H1 (cell line): Measurements from ENCODE around the gene FMO3. TPM values are rescaled to one million over a fixed set of nuclear protein-coding genes. Genes with fewer than 3 reads are reported as not detected.

Source experiments
- CEBPB ChIP-seq: IDR thresholded peaks from 2 replicates; pipeline ENCODE4 v1.6.1; 2012; ENCODE audit warnings: low read depth, low read length
- FOSL1 ChIP-seq: IDR thresholded peaks from 2 replicates; pipeline ENCODE4 v1.6.1; 2011; ENCODE audit warnings: mild to moderate bottlenecking, low read depth, low read length, moderate library complexity; ENCODE audit not compliant: insufficient read depth
- KDM1A ChIP-seq: fragments of 200-600, 300-600 bp; sonication (generic); IDR thresholded peaks from 2 replicates; pipeline ENCODE4 v1.7.1; 2016; ENCODE audit warnings: mild to moderate bottlenecking, low read length, borderline replicate concordance
- POLR2A ChIP-seq, 2 experiments: IDR thresholded peaks; 1 replicate in 1 of 2; 2 replicates in 1 of 2; pipeline ENCODE4 v1.6.1; 2011; ENCODE audit warnings: low read depth in 2 of 2, low read length in 2 of 2, mild to moderate bottlenecking in 2 of 2; ENCODE audit errors: control extremely low read depth in 1 of 2
- RFX5 ChIP-seq: IDR thresholded peaks from 2 replicates; pipeline ENCODE4 v1.6.1; 2011; ENCODE audit warnings: low read depth, low read length, improper control_type of control experiment, borderline replicate concordance
- YY1 ChIP-seq: IDR thresholded peaks from 2 replicates; pipeline ENCODE4 v1.6.1; 2011; ENCODE audit warnings: low read depth, mild to moderate bottlenecking, low read length
- polyA plus RNA-seq, 7 experiments: library from polyadenylated mRNA; depleted of rRNA in 3 of 7; stranded (reverse) in 5 of 7; unstranded in 2 of 7; fragments of >200 nt in 5 of 7; fragments of 200-250 nt in 2 of 7; gene quantifications; 1 replicate in 5 of 7; 2 replicates in 1 of 7; 4 replicates in 1 of 7; pipeline versions ENCODE4 v1.2.1 to v1.2.3, GENCODE V29; 2011 to 2013; ENCODE audit warnings: missing spikeins in 2 of 7, mixed read lengths in 2 of 7
- total RNA-seq: library from RNA; stranded (reverse); fragmentation: NEBNext Ultra II Directional; extraction: Animal tissue kit (Norgen Biotek cat#: 25700); gene quantifications from 2 replicates; pipeline ENCODE4 v1.2.1, GENCODE V29; 2021
- TF ChIP-seq, protein P1 (sequence below): IDR thresholded peaks from 2 replicates; pipeline ENCODE4 v1.6.1; 2012; ENCODE audit warnings: inconsistent platforms
- TF ChIP-seq, protein P2 (sequence below): IDR thresholded peaks from 2 replicates; pipeline ENCODE4 v1.6.1; 2011; ENCODE audit warnings: low read length, improper control_type of control experiment

FMO3 gene
- total and polyA plus RNA-seq, 2 of the 8 experiments (the other 6 are each of a cell fraction or from before 2014, with no cell fraction given) = not detected

DNA sequence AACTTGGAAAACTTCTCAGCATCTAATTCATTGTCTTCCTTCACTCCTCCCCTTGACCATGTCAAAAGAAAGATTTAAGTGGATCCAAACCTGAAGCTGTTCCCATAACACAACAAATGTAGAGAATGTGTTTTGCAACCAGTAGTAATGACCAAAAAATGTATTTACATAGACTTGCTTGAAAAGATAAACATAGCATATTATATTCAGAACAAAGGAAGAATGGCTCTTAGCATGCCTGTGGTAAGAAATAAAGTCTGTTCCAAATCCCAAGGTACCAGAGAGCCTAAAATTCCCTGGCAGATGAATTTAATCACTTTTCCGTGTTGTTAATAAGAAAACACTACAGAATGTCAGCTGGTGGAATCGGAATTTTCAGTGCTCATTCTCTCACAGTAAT lies 36.8 kb downstream of the FMO3 start (continued):
- TF ChIP-seq, protein P1, sequence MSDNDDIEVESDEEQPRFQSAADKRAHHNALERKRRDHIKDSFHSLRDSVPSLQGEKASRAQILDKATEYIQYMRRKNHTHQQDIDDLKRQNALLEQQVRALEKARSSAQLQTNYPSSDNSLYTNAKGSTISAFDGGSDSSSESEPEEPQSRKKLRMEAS = no peak
- TF ChIP-seq, protein P2, sequence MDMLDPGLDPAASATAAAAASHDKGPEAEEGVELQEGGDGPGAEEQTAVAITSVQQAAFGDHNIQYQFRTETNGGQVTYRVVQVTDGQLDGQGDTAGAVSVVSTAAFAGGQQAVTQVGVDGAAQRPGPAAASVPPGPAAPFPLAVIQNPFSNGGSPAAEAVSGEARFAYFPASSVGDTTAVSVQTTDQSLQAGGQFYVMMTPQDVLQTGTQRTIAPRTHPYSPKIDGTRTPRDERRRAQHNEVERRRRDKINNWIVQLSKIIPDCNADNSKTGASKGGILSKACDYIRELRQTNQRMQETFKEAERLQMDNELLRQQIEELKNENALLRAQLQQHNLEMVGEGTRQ = no peak
- no peak for TF ChIP-seq POLR2A (IDR thresholded peaks at IDR 0.05; ENCODE audit: control extremely low read depth in 1 of 2, low read depth in 2 of 2, low read length in 2 of 2)
- no peak for TF ChIP-seq YY1
- no peak for TF ChIP-seq FOSL1
- TF ChIP-seq CEBPB = no peak
- no peak for TF ChIP-seq RFX5
- no peak for TF ChIP-seq KDM1A
- TF ChIP-seq, all 59 proteins: peak for 0
